Testis (tissue), 2 donors: Measurements from ENCODE around the gene DCUN1D4.

Source experiments
- CTCF ChIP-seq, 3 experiments: fragments of 450-650 bp in 2 of 3; fragments of 200-600 bp in 1 of 3; sonication (generic) in 1 of 3; IDR thresholded peaks; one replicate each; pipeline ENCODE4 v1.5.1; 2016 to 2019; ENCODE audit warnings: antibody characterized with exemption in 3 of 3, mild to moderate bottlenecking in 2 of 3, moderate library complexity in 1 of 3
- POLR2A ChIP-seq: fragments of 450-650 bp; IDR thresholded peaks from one replicate; pipeline ENCODE4 v1.6.1; 2017; ENCODE audit warnings: antibody characterized with exemption, mild to moderate bottlenecking, moderate library complexity

DNA sequence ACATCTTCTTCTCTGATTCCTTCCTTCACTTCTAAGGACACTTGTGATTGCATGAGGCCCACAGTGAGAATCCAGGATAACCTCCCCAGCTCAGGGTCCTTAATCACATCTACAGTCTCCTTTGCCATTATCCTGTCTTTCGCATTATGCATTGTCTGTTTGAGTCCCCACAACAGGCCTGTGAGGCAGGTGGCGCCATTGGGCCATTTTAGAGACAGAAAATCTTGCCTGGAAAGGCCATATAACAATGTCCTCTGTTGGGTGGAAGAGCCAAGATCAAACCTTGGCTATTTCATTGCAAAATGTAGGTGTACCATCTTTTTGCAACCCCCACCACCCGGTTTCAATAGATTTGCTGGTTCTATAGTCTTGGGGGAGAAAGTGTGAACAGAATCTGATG lies 11.8 kb upstream of the DCUN1D4 start:
- peak; percentile 44 to 53 (median 52) for TF ChIP-seq CTCF (IDR thresholded peaks at IDR 0.05)
- TF ChIP-seq POLR2A, result no peak
